ENCODE measurements around the gene THAP4.
"Not testable (repeated sequence)": the region's sequence is repeated elsewhere in the genome, so short reads cannot be mapped to it uniquely, and the experiment has no call there.

THAP4 gene

GRCh38 chr2:241590496-241591455 lies 46.2 kb downstream of the THAP4 start:
- in situ Hi-C loops (cut with HindIII; ENCODE audit: low sequenced_read_pairs), result not testable (repeated sequence)

GRCh38 chr2:241589863-241590262 lies 47.1 kb downstream of the THAP4 start:
- in situ Hi-C loops (cut with HindIII; ENCODE audit: low sequenced_read_pairs), result not testable (repeated sequence)

GRCh38 chr2:241586564-241587264 lies 50.2 kb downstream of the THAP4 start:
- in situ Hi-C loops (cut with HindIII; ENCODE audit: low sequenced_read_pairs), result no loop called here

GRCh38 chr2:241584436-241584835 lies 52.5 kb downstream of the THAP4 start:
- in situ Hi-C loops (cut with HindIII; ENCODE audit: low sequenced_read_pairs), result no loop called here

GRCh38 chr2:241582806-241583205 lies 54.2 kb downstream of the THAP4 start:
- in situ Hi-C loops (cut with HindIII; ENCODE audit: low sequenced_read_pairs), result no loop called here

GRCh38 chr2:241582328-241582727 lies 54.6 kb downstream of the THAP4 start:
- in situ Hi-C loops (cut with HindIII; ENCODE audit: low sequenced_read_pairs), result no loop called here

- in situ Hi-C loops (cut with HindIII; ENCODE audit: low sequenced_read_pairs), result no loop called here
These were observed 57.7 kb downstream of the THAP4 start for GRCh38 chr2:241579281-241579680.

GRCh38 chr2:241577413-241578122 lies 59.4 kb downstream of the THAP4 start:
- in situ Hi-C loops (cut with HindIII; ENCODE audit: low sequenced_read_pairs), result no loop called here

- in situ Hi-C loops (cut with HindIII; ENCODE audit: low sequenced_read_pairs), result no loop called here
These were observed 60.7 kb downstream of the THAP4 start for GRCh38 chr2:241576293-241576654.

GRCh38 chr2:241575624-241576292 lies 61.2 kb downstream of the THAP4 start:
- in situ Hi-C loops (cut with HindIII; ENCODE audit: low sequenced_read_pairs), result no loop called here

GRCh38 chr2:241574911-241575623 lies 61.9 kb downstream of the THAP4 start:
- in situ Hi-C loops (cut with HindIII; ENCODE audit: low sequenced_read_pairs), result no loop called here

GRCh38 chr2:241573741-241574140 lies 63.2 kb downstream of the THAP4 start:
- in situ Hi-C loops (cut with HindIII; ENCODE audit: low sequenced_read_pairs), result no loop called here

- in situ Hi-C loops (cut with HindIII; ENCODE audit: low sequenced_read_pairs), result not testable (repeated sequence)
These were observed 63.9 kb downstream of the THAP4 start for GRCh38 chr2:241572915-241573651.

GRCh38 chr2:241571821-241572620 lies 64.9 kb downstream of the THAP4 start:
- in situ Hi-C loops (cut with HindIII; ENCODE audit: low sequenced_read_pairs), result no loop called here

- in situ Hi-C loops (cut with HindIII; ENCODE audit: low sequenced_read_pairs), result no loop called here
These were observed 65.9 kb downstream of the THAP4 start for GRCh38 chr2:241570961-241571581.

GRCh38 chr2:241569831-241570281 lies 67.1 kb downstream of the THAP4 start:
- in situ Hi-C loops (cut with HindIII; ENCODE audit: low sequenced_read_pairs), result no loop called here

- in situ Hi-C loops (cut with HindIII; ENCODE audit: low sequenced_read_pairs), result no loop called here
These were observed 68.2 kb downstream of the THAP4 start for GRCh38 chr2:241568726-241569125.

GRCh38 chr2:241567776-241568175 lies 69.2 kb downstream of the THAP4 start:
- in situ Hi-C loops (cut with HindIII; ENCODE audit: low sequenced_read_pairs), result no loop called here
